GM06990 (cell line): ENCODE data around the gene ZNF679.
A peak's percentile ranks its signal among the peaks of the same experiment; 100 is the strongest.
"Not testable (repeated sequence)": the region's sequence is repeated elsewhere in the genome, so short reads cannot be mapped to it uniquely, and the experiment has no call there.

ENCODE experiments used
- DNase-seq: peaks from one replicate; pipeline ENCODE4 v3.0.0-alpha.2; 2011; ENCODE audit not compliant: insufficient read length; ENCODE audit errors: extremely low read depth
- H3K27me3 ChIP-seq: replicated peaks from 2 replicates; pipeline ENCODE4 v1.6.0; 2011; ENCODE audit warnings: low read length; ENCODE audit not compliant: control insufficient read depth, insufficient read depth
- H3K36me3 ChIP-seq: 2 replicates; pipeline ENCODE4 v1.5.1; 2011; ENCODE audit warnings: low read length; ENCODE audit not compliant: control insufficient read depth, insufficient read depth
- H3K4me3 ChIP-seq: replicated peaks from 2 replicates; pipeline ENCODE4 v1.5.1; 2011; ENCODE audit warnings: low read depth, mild to moderate bottlenecking, control low read depth, low read length
- CTCF ChIP-seq: IDR thresholded peaks from 2 replicates; pipeline ENCODE4 v1.5.1; 2011; ENCODE audit warnings: low read length, control low read depth, mild to moderate bottlenecking, inconsistent platforms; ENCODE audit not compliant: insufficient read depth, poor library complexity, severe bottlenecking

Gene ZNF679

DNA sequence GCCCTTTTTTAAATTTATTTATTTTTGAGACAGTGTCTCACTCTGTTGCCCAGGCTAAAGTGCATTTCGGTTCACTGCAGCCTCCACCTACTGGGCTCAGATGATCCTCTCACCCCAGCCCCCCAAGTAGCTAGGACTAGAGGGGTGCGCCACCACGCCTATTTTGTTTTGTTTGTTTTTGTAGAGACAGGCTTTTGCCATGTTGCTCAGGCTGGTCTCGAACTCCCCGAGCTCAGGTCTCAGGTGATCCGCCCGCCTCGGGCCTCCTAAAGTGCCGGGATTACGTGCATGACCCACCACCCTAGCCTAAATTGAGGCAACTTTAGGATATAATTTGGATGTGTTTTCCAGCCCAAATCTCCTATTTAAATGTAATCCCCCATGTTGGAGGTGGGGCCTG is 86.3 kb downstream of the ZNF679 start:
- TF ChIP-seq CTCF, result no peak
- H3K4me3 ChIP-seq, result peak overlapping the region; percentile 90
- no peaks in the 10 kb centered on the region; the same call in 1 of the 2 replicates for H3K36me3 ChIP-seq
- peak; percentile 9 for DNase-seq
- H3K27me3 ChIP-seq, result no peaks in the 10 kb centered on the region

GRCh38 chr7:64316031-64316742 is 87.9 kb downstream of the ZNF679 start:
- not testable (repeated sequence) for H3K4me3 ChIP-seq, H3K36me3 ChIP-seq, H3K27me3 ChIP-seq, DNase-seq
